Central memory CD4-positive, alpha-beta T cell (primary cell): ENCODE results near the gene LYPD4.
"Not testable (repeated sequence)": the region's sequence is repeated elsewhere in the genome, so short reads cannot be mapped to it uniquely, and the experiment has no call there.

Experiments
- DNase-seq: peaks from one replicate; pipeline ENCODE4 v3.0.0; 2022
- total RNA-seq, 3 experiments: gene quantifications; one replicate each; lab custom pipeline; 2026; lab: John Stamatoyannopoulos, UW

The LYPD4 gene, protein sequence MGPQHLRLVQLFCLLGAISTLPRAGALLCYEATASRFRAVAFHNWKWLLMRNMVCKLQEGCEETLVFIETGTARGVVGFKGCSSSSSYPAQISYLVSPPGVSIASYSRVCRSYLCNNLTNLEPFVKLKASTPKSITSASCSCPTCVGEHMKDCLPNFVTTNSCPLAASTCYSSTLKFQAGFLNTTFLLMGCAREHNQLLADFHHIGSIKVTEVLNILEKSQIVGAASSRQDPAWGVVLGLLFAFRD
- total RNA-seq = 0 reads per million in 3 experiments

DNA sequence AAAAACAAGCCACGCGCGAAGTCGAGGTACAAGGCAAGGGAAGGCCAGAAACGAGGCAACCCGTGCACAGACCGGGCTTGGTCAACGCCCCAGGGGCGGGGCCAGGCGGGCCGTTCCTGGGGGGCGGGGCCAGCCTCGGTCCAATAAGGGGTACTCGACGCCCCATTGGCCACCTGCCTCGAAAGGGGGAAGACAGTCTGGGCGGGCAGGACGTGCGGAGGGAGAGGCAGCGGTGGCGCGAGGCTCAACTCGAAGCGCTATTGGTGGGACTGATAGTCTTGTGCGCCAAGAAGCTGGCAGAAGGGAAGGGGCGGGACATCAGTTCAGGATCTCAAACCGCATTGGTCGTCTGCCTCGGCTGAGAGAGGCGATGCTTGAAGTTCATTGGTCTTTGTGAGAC lies at the start of gene LYPD4:
LYPD4 (minus strand) TSS at position 83 of the 400 bp plus-strand sequence. CDS start 5,398 bp downstream, outside the sequence.
- no peak for DNase-seq

DNA sequence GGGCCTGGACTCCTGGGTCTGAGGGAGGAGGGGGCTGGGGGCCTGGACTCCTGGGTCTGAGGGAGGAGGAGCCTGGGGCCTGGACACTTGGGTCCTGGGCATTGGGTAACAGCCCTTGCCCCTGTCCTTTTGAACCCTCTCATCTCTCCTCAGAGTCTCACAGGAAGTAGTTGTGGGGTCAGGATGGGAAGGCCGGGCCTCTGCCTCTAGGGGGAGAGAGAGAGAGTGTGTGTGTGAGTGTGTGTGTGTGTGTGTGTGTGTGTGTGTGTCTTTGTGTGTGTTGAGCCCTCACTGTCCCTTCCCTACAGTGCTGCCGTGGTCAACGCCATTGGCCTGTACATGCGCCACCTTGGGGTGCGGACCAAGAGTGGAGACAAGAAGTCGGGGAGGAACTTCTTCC lies 49.4 kb upstream of the LYPD4 start:
- DNase-seq = no peak

DNA sequence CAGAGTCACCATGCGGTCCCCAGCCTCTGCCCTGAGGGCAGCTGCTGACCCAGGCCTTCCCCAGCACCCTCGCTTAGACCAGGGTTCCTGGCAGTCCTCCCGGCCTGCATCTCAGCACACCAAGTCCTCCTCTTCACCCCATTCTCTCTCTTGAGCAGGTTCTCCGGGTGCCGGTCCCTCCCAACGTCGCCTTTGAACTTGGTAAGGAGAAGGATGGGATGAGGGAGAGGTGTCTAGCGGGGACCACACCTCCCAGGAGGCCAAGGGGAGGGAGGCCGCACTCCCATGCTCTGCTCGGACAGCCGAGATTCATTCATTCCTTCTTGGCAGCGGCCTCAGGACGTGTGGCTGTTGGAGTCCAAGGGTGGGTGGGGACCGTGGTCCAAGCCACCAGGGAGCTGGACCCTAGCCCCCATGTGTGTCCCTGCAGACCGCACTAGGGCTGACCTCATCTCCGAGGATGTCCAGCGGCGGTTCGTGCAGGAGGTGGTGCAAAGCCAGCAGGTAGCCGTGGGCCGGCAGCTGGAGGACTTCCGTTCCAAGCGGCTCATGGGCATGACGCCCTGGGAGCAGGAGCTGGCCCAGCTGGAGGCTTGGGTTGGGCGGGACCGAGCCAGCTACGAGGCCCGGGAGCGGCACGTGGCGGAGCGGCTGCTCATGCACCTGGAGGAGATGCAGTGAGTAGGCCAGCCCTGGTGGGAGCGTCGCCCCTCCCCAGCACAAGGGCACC lies 47.9 kb upstream of the LYPD4 start:
- DNase-seq = no peak

DNA sequence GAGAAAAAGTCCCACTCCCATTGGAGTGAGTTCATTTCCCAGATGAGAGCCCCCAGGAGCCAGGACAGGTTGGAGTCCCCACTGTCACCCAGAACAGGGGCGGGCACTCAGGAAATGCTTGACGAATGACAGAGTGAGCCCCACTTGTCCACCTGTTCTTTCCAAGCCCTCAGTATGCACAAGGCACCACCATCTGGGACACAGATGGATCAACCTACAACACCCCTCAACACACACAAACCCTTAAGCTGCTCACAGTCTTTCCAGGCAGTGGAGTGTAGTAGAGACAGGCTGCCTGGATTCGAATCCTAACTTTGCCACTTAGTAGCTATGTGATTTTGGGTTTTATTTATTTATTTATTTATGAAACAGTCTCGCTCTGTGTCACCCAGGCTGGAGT lies 46.5 kb upstream of the LYPD4 start:
- DNase-seq = no peak

DNA sequence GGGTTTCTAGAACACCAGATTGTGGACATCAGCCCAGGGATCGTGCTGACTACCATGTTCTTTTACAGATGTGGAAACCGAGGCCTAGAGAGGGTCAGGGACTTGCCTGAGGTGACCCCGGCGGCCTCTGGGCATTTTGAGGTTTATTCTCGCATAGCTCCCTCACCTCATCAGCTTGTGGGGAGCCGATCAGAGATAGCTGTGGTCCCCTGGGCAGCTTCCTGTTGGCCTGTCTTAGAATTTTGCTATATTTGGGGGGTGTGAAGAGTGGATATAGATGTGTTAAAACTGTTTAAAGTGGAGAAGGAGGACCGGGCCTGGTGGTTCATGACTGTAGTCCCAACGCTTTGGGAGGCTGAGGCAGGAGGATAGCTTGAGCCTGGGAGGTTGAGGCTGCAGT lies 45.4 kb upstream of the LYPD4 start:
- no peak for DNase-seq

DNA sequence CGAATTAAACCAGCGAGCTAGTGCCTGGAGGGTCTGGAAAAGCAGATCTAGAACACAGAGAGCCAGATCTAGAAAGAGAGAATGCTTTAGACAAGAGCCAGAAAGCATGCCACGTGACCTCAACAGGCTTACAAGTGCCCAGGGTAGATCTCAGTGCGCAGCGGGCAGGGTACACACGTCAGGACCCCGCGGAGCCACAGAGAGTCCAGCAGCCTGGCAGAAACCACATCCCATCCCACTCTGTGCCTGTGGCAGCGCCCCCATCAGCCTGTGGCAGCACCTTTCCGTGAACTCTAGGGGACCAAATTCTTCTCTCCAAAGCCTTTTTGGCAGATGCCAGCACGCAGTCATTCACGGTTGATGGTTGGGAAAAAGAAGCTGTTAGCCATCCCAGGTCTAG lies 44.4 kb upstream of the LYPD4 start:
- no peak for DNase-seq

DNA sequence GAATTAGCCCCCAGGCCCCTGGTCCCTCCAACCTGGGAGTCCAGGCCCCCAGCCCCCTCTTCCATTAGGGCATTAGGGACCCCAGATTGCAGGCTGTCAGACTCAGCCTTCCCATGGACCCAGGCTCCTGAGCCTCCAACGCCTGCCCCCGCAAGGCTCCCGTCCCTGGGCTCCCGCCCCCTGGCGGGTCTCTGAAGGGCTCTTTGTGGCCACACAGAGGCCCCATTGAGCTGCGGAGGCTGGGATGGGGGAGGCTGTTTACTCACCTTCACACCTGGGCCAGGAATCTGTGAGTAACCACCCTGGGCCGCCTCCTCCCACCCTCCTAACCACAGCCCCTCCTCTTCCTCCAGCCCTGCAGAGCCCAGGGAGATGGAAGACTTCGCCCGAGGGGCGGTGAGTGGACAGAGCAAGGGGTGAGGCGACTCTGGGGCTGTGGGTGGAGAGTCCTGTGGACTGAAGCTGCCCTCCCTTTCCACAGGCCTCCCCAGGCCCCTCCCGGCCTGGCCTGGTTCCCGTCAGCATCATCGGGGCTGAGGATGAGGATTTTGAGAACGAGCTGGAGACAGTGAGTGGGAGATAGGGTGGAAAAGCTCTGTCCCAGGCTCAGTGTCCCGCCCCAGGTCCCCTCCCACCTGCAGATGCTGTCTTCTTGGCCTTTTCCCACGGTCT lies 43.4 kb upstream of the LYPD4 start:
- DNase-seq = peak; percentile 80

DNA sequence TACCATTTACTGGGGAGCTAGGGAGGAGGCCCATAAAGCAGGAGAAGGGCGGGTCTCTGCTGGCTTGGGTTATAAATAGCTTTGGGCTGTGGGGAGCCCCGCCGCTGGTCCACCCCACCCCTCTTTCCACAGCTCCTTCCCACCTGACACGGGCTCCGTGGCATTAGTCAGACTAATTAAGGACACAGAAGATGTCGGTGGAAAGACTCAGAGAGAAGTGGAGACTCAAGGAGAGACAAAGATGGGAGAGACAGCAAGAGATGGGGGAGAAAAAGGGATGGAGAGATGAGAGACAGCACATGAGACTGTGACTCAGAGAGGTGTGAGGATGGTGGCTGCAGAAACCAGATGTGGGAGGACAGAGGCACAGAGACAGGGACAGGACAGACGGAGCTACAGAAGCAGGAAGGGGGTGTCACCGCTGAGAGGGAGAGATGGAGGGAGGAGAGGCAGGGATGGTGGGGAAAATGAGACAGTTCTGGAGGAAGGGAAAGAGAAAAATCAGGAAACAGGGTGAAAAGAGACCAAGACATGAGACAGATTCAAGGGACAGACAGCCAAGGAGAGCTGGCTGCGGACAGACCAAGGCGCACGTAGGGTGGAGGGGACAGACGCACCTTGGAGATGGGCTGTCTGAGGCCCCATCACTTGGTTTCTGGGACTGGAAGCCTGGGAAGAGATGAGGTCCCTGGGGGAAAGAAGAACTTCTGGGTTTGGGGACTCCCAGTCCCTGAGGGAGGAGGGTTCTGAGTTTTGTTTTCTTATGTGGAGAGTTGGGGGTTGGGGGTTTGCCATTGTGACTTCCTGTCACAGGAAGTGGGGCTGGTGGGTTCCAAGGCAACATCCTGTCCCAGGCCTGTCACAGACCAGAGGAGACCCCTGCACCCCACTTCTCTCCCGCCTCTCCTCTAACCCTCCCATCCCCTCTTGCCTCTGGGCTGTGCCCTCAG lies 42.6 kb upstream of the LYPD4 start:
- DNase-seq = peak; percentile 84

DNA sequence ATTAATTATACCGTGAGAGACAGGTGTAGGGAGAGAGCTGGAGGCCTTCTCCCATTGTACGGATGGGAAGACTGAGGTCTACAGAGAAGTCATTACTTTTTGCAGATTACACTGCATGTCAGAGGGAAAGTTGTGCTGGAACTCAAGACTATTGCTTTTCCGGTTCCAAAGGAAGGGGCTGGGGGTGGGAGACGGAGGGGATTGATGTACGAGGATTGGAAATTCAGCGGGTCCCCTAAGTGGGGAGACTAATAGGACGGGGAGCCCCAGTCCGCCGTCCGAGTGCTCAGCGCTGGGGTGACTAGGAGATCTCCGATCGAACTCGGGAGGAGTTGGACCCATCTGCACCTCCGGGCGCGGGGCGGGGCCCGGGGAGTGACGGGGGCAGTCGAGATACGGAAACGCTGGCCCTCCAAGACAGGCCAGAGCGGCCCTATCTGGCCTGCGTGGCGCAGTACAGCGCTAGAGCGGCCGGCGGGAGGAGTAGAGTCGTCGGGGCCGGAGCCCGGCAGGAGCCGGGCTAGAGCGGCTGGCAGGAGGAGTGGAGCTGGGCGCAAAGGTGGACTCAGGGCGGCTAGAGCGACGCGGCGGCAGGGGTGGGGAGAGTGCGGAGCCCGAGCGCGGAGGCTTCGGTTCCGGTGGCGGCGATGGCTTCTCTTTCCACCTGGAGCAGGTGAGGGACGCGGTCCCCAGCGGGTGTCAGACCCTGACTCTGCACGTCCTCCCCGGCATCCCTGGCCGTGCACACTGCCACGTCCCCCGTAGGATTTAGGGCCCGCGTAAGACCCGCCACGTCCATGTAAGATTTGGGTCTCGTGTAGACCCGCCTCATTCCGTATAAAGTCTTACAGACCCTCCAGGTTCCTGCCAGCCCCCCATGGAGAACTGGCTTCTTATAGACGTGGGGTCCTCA lies 39.6 kb upstream of the LYPD4 start:
- DNase-seq = peak; percentile 75

DNA sequence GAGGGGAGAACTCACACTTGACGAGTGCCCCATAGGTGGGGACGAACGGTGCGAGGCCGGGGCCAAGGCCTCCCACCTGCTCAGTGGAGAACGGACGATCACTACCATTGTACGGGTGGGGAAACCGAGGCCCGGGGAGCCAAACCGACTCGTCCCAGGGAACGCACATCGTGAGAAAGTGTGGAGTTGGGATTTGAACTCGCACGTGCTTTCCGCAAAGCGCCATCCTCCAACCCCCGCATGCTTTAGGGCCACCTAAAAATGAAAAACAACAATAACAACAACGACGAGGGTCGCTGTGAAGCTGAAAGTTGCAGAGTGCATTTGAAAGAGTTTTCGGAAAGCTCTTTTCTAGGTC lies 39.0 kb upstream of the LYPD4 start:
- DNase-seq = no peak

DNA sequence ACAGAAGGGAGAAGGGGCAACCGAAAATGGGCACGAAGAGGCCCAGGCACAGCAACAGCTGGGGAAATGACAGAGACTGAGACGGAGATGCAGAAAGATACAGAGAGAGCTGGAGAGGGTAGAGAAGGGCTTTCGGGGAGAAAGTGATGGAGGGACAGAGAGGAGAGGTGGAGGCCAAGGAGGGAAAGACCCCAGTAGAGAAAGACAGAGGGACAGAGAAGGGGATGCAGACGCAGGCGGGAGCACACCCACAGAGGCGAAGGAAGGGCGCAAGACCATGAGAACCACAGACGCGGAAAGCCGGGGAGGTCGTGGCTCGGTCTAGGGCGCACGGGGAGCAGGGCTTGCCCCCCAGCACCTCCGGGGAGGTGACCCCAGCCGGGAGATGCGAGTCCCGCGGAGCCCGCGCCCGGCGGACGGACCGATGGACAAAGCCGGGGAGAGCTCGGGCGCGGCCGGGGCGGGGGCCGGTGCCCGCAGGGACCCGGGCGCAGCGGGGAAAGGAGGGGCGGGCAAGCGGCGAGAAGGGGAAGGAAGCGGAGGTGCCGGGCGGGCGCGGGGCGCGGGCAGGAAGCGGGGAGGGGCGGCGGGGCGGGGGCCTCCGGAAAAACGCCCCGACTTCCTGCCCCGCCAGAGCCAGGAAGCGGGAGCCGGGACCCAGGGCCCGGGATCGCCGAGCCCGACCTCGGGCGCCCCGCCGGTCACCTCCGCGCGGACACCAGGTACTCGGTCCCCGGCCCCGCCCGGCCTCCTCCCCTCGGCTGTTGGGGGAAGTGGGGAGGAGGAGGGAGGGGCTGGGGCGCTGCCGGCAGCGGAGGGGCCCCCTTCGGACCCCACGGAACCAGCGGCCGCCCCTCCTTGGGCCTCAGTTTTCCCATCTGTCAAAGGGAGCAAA lies 38.3 kb upstream of the LYPD4 start, which contains the start of gene ARHGEF1:
ARHGEF1 (plus strand) TSS at position 617 of the 895 bp plus-strand sequence. CDS start 4,899 bp downstream, outside the sequence.
- peak; percentile 60 for DNase-seq

DNA sequence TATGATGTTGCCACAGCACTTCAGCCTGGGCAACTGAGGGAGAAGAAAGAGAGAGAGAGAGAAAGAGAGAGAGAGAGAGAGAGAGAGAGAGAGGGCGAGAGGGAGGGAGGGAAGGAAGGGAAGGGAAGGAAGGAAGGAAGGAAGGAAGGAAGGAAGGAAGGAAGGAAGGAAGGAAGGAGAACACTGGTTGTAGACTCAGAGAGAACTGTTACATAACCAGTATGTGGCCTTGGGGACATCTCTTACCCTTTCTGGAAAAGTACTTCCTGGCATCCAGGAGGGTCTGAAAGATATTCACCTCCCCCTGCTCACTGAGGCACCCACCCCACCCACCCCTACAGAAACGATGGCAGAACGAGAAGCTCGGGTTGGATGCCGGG lies 35.8 kb upstream of the LYPD4 start:
- DNase-seq = no peak

DNA sequence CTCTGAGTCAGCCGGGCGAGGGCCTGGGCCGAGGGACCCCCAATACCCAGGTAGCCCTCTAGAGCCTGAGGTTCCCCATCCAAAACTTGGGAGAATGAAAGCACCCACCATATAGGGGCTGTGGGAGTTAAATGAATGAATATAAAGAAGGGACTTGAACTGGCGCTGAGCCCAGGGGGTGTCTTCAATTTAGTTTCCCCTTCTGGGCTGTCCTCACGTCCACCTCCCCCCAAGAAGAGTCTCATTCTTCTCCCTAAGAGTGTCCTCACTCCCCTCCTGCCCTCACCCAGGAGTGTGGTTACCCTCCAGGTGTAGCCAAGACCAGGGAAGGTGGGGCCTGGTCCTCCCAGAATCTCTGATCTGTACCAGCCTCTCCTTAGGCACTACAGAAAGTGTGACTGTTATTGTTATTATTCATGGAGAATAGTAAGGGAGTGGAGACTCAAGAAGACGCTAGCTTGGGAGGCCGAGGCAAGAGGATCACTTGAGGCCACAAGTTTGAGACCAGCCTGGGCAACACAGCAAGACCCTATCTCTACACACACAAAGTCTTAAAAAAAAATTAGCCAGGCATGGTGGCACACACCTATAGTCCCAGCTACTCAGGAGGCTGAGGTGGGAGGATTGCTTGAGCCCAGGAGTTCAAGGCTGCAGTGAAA lies 35.3 kb upstream of the LYPD4 start:
- DNase-seq = no peak

DNA sequence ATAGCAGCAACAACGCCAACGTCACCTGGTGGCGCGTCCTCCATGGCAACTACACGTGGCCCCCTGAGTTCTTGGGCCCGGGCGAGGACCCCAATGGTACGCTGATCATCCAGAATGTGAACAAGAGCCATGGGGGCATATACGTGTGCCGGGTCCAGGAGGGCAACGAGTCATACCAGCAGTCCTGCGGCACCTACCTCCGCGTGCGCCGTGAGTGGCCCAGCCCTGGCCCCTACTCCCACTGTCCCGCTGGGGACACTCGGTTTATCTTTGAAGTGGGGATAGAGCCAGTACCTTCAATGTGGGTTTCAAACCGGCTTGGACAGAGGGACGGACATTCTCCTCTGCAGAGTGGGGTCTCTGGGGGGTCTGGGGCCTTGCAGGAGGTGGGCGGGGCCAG lies 34.6 kb upstream of the LYPD4 start:
- no peak for DNase-seq

DNA sequence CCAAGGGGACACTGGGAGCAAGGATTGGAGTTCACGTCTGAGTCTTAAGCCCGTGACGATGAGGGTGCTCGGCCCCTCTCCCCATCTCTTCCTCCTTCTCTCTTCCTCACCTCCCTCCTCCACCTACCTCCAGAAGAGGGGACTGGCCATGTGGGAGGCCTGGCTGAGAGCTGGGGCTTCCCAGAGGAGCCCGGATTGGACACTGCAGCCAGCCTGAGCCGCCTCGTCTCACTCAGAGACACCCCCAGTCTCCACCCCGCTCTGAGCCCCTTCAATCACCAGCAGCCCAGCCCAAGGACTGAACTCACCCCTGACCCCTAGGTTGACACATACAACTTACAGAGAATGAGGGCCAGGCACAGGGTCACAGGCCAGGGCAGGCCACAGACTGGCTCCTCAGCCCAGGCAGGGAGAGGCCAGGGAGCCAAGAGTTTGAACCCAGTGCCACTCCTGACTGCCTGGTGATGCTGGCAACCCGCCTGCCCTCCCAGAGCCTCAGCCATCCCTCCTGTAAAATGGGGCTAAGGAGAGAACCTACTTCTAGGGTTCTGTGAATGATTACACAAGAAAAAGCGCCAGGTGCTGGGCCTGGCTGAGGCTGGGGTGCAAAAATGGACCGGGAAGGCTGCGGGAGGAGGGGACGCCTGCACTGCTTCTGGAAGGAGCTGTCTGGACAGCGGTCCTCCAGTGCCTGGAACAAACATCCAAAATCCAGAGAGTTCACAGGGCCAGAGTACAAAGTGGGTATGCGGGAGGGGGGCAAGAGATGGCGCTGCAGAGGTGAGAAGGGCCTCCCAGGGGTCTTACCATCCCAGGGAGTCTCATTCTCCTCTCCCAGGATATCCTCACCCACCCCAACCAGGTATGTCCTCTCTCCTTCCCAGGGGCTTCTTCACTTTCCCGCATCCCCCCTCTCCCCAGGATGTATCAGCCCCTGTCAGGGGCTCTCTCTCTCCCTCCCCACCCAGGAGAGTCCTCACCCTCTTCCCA lies 33.7 kb upstream of the LYPD4 start:
- no peak for DNase-seq

DNA sequence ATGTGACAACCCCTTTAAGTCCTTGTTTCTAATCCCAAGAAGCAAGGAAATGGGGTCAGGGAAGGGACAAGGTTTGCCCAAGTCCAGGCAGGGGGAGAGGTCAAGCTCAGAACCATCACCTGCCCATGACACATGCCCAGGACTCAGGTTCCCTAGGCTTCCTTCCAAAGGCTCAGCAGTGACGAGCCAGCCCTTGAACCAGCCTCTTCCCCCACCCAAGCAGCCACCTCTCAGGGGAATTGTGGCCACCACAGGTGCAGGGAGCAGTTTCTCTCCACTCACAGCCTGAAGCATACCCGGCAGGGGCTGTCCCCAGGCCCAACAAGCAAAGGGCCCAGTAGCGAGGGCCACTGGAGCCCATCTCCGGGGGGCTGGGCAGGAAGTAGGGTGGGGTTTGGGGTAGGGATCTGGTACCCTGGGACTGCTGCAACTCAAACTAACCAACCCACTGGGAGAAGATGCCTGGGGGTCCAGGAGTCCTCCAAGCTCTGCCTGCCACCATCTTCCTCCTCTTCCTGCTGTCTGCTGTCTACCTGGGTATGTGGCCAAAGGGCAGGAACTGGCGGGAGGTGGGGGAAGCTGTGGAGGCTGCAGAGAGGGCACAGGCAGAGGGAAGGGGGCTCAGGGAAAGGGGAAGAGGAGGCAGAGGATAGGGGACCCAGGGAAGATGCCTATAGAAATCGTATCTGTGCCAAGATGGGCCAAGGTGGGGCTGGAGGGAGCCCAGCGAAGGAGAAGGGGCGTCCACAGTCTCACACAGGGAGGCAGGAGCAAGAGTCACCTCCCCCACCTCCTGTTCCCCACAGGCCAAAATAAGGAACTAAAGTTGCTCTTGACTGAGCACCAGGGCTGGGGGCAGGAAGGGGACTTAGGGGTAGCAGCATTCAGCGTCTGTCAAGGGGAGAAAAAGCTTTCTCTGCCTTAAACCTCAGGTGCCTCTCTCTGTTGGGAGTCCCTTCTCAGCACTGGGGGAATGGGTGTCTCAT lies 32.7 kb upstream of the LYPD4 start, which contains the start of gene CD79A:
CD79A (plus strand) TSS at position 433 of the 986 bp plus-strand sequence; CDS start at position 459, 26 bp downstream.
- DNase-seq = no peak

DNA sequence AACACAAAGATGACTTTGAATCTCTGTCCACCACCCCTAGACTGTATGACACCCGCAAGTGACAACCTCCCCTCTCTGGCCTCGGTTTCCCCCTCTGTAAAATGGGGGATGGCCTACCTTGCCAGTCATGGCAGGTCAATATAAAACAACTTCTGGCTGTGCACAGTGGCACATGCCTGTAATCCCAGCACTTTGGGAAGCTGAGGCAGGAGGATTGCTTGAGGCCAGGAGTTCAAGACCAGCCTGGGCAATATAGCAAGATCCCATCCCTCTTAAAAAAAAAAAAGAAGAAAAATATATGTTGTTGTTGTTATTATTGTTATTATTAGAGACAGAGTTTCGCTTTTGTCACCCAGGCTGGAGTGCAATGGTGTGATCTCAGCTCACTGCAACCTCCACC lies 31.5 kb upstream of the LYPD4 start:
- DNase-seq = not testable (repeated sequence)
